HCT116 (cell line): Measurements from ENCODE around the gene MOB3B. TPM values are rescaled to one million over a fixed set of nuclear protein-coding genes. Genes with fewer than 3 reads are reported as not detected.

Source experiments
- ATAC-seq: fragments of 200-7000 bp; cut with Tn5 transposase; 2 replicates; pipeline ENCODE4 v1.9.1; 2020; ENCODE audit warnings: mild to moderate bottlenecking, moderate library complexity
- BruUV-seq: library from RNA; stranded (reverse); fragments of 400-500 nt; replicated peaks from 2 replicates; lab custom pipeline; 2021; lab: Mats Ljungman, UMichigan
- CTCF ChIA-PET: fragments of 300-600 bp; sonication (Branson Sonifier 250); formaldehyde crosslinking; loops from one replicate; lab custom pipeline; 2021; ENCODE audit warnings: antibody characterized with exemption; lab: Charles Lee
- POLR2A ChIA-PET: fragments of 300-600, 350-600 bp; sonication (Branson Sonifier 250); formaldehyde crosslinking; loops from one replicate; lab custom pipeline; 2021; ENCODE audit warnings: antibody characterized with exemption; lab: Charles Lee
- RAD21 ChIA-PET, 2 experiments: fragments of 300-600 bp; sonication (Branson Sonifier 250); formaldehyde crosslinking; loops; one replicate each; lab custom pipeline; 2023; ENCODE audit warnings: low total read pairs in 2 of 2; ENCODE audit not compliant: uncharacterized antibody in 2 of 2, unreplicated experiment in 2 of 2, low non-redundant PET in 1 of 2; lab: Charles Lee
- DNase-seq: peaks from one replicate; pipeline ENCODE4 v3.0.0-alpha.2; 2010; ENCODE audit warnings: low read depth, low spot score
- H2AFZ ChIP-seq: fragments of 200-600 bp; shearing (Covaris generic), sonication (generic); 2 replicates; pipeline ENCODE4 v1.6.1; 2017; ENCODE audit warnings: low read depth, mixed run types, mixed read lengths, antibody characterized with exemption, low read length; ENCODE audit not compliant: poor library complexity, severe bottlenecking
- H3K27ac ChIP-seq: 2 replicates; pipeline ENCODE4 v1.5.1; 2012; ENCODE audit warnings: low read depth, low read length
- H3K27me3 ChIP-seq: fragments of 200-600 bp; sonication (generic); 2 replicates; pipeline ENCODE4 v1.6.1; 2016; ENCODE audit warnings: mixed run types, low read length, mixed read lengths; ENCODE audit not compliant: insufficient read depth
- H3K36me3 ChIP-seq, 2 experiments: fragments of 200-500 bp in 1 of 2; fragments of 200-600 bp in 1 of 2; sonication (Bioruptor generic) in 1 of 2; sonication (generic) in 1 of 2; 2 replicates each; pipeline versions ENCODE4 v1.5.1 to v1.6.1; 2014 to 2016; ENCODE audit warnings: low read length in 2 of 2, inconsistent platforms in 1 of 2, mixed read lengths in 1 of 2, mixed run types in 1 of 2; ENCODE audit not compliant: insufficient read depth in 2 of 2, control insufficient read depth in 1 of 2
- H3K4me1 ChIP-seq, 2 experiments: fragments of 200-600 bp in 1 of 2; sonication (generic) in 1 of 2; 2 replicates each; pipeline versions ENCODE4 v1.5.1 to v1.6.1; 2012 to 2017; ENCODE audit warnings: low read length in 2 of 2, inconsistent platforms in 1 of 2, mild to moderate bottlenecking in 1 of 2, mixed read lengths in 1 of 2, mixed run types in 1 of 2, moderate library complexity in 1 of 2; ENCODE audit not compliant: insufficient read depth in 2 of 2, control insufficient read depth in 1 of 2
- H3K4me2 ChIP-seq: fragments of 200-600 bp; sonication (generic); 2 replicates; pipeline ENCODE4 v1.6.1; 2017; ENCODE audit warnings: mixed run types, low read length, mixed read lengths
- H3K4me3 ChIP-seq, 2 experiments: fragments of 200-600 bp in 1 of 2; sonication (generic) in 1 of 2; replicated peaks in 1 of 2; 2 replicates each; pipeline ENCODE4 v1.5.1; 2011 to 2016; ENCODE audit warnings: low read length in 2 of 2, control low read depth in 1 of 2, low read depth in 1 of 2, mild to moderate bottlenecking in 1 of 2, mixed read lengths in 1 of 2, mixed run types in 1 of 2
- H3K79me2 ChIP-seq: fragments of 200-600 bp; sonication (generic); 2 replicates; pipeline ENCODE4 v1.6.1; 2017; ENCODE audit warnings: mild to moderate bottlenecking, mixed run types, low read length, moderate library complexity, mixed read lengths; ENCODE audit not compliant: insufficient read depth
- H3K9ac ChIP-seq: fragments of 200-600 bp; sonication (generic); 2 replicates; pipeline ENCODE4 v1.6.1; 2016; ENCODE audit warnings: low read length, mixed read lengths
- H3K9me2 ChIP-seq: fragments of 200-600 bp; sonication (generic), shearing (Covaris generic); 2 replicates; pipeline ENCODE4 v1.6.1; 2017; ENCODE audit warnings: mixed run types, mild to moderate bottlenecking, moderate library complexity; ENCODE audit not compliant: insufficient read depth
- H3K9me3 ChIP-seq, 2 experiments: fragments of 200-500 bp in 1 of 2; fragments of 200-600 bp in 1 of 2; sonication (Bioruptor generic) in 1 of 2; sonication (generic) in 1 of 2; 2 replicates each; pipeline ENCODE4 v1.6.1; 2014 to 2017; ENCODE audit warnings: low read length in 2 of 2, mixed read lengths in 2 of 2, inconsistent platforms in 1 of 2, low read depth in 1 of 2, mild to moderate bottlenecking in 1 of 2, mixed run types in 1 of 2, moderate library complexity in 1 of 2; ENCODE audit not compliant: control insufficient read depth in 1 of 2, insufficient read depth in 1 of 2
- H4K20me1 ChIP-seq: fragments of 200-600 bp; sonication (generic), shearing (Covaris generic); 2 replicates; pipeline ENCODE4 v1.6.1; 2017; ENCODE audit warnings: mixed run types, mild to moderate bottlenecking, moderate library complexity; ENCODE audit not compliant: insufficient read depth
- EZH2 ChIP-seq: fragments of 200-600 bp; sonication (generic); IDR thresholded peaks from 2 replicates; pipeline ENCODE4 v1.6.1; 2017; ENCODE audit warnings: antibody characterized with exemption, mixed run types
- JUND ChIP-seq: IDR thresholded peaks from 2 replicates; pipeline ENCODE4 v1.6.1; 2012
- SIN3A ChIP-seq: IDR thresholded peaks from 2 replicates; pipeline ENCODE4 v1.6.1; 2012; ENCODE audit warnings: low read depth
- YY1 ChIP-seq: IDR thresholded peaks from 2 replicates; pipeline ENCODE4 v1.6.1; 2011; ENCODE audit warnings: low read length, low read depth, moderate library complexity, mild to moderate bottlenecking; ENCODE audit not compliant: insufficient replicate concordance; ENCODE audit errors: extremely low read depth
- intact Hi-C: fragments of 100-400 bp; cut with micrococcal nuclease; formaldehyde crosslinking; loops from 2 replicates; pipeline ENCODE4 v1.10.0; 2022
- total RNA-seq: library from RNA; stranded (reverse); gene quantifications from one replicate; pipeline ENCODE4 v1.2.1, GENCODE V29; 2021; ENCODE audit not compliant: unreplicated experiment
- TF ChIP-seq, protein P1 (sequence below): IDR thresholded peaks from 2 replicates; pipeline ENCODE4 v1.6.1; 2012
- TF ChIP-seq, protein P2 (sequence below): IDR thresholded peaks from 2 replicates; pipeline ENCODE4 v1.6.1; 2011; ENCODE audit warnings: mild to moderate bottlenecking, low read length, moderate library complexity; ENCODE audit not compliant: insufficient replicate concordance; ENCODE audit errors: extremely low read depth
- TF ChIP-seq, protein P3 (sequence below): IDR thresholded peaks from 2 replicates; pipeline ENCODE4 v1.6.1; 2012

The MOB3B gene
- total RNA-seq, 1 experiment from 2014 or later, result 1.2 TPM

DNA sequence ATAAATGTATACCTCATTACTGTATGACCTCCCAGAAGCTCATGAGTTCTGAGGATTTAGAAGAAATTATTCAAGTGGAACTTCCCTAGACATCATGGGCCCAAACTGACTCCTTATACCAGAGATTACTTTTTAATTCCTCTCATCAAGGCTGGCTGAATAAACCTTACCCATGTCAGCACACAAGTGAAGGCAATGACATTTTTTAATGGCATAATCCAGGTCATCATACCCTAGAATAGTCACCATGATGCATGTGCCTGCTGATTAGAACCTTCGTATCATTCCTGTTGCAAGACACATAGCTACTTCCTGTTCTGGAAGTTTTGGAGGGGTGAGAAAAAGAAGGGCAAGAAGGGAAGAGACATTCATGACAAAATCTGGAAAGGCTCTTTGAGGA is 55.3 kb downstream of the MOB3B start:
- RAD21 ChIA-PET, result no interaction called here
- intact Hi-C loops, result no loop called here
- Histone ChIP-seq H2AFZ (no peak overlapping the region), H3K27me3 (no peaks in the 10 kb centered on the region), H3K9ac (no peak overlapping the region), H3K79me2 (no peaks in the 10 kb centered on the region)
- TF ChIP-seq JUND, result no peak
- TF ChIP-seq, protein P1, sequence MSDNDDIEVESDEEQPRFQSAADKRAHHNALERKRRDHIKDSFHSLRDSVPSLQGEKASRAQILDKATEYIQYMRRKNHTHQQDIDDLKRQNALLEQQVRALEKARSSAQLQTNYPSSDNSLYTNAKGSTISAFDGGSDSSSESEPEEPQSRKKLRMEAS, result no peak
- TF ChIP-seq, protein P2, sequence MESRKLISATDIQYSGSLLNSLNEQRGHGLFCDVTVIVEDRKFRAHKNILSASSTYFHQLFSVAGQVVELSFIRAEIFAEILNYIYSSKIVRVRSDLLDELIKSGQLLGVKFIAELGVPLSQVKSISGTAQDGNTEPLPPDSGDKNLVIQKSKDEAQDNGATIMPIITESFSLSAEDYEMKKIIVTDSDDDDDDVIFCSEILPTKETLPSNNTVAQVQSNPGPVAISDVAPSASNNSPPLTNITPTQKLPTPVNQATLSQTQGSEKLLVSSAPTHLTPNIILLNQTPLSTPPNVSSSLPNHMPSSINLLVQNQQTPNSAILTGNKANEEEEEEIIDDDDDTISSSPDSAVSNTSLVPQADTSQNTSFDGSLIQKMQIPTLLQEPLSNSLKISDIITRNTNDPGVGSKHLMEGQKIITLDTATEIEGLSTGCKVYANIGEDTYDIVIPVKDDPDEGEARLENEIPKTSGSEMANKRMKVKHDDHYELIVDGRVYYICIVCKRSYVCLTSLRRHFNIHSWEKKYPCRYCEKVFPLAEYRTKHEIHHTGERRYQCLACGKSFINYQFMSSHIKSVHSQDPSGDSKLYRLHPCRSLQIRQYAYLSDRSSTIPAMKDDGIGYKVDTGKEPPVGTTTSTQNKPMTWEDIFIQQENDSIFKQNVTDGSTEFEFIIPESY, result no peak
- TF ChIP-seq, all 23 proteins: peak for 0
- POLR2A ChIA-PET, result no interaction called here
- BruUV-seq, result no TSS peak
- ATAC-seq (no peak), DNase-seq (no peak)
- Histone ChIP-seq H3K27ac (no peak overlapping the region), H3K4me3 (no peak overlapping the region), H3K36me3 (no peaks in the 10 kb centered on the region), H3K9me2 (no peaks in the 10 kb centered on the region), H3K4me1 (no peaks in the 10 kb centered on the region), H4K20me1 (no peaks in the 10 kb centered on the region), H3K9me3 (no peaks in the 10 kb centered on the region), H3K4me2 (no peak overlapping the region)
- CTCF ChIA-PET, result no interaction called here

DNA sequence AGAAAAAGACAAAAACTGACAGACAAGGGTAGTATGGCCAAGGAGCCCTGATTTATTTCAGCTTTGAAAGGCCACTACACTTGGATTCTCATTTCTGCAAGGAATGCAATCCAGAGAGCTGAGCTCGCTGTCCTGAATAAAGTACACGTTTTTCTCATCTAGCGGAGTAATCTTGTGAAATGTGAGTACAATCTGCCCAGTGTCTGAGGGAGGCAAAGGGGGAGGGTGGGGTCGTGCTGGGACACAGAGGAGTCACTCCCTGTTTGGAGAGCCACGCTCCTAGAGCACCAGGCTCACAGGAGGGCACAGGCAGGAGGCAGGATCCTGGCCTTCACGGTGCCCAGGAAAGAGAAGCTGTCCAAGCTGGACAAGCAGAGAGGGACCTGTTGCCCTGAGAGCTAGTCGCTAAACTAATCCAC is 56.5 kb downstream of the MOB3B start:
- H3K4me1 ChIP-seq, result no peaks in the 10 kb centered on the region
- BruUV-seq, result no TSS peak
- no peak for DNase-seq
- H3K9ac ChIP-seq, result no peak overlapping the region
- no peak overlapping the region for H2AFZ ChIP-seq
- no peak for ATAC-seq
- H3K27ac ChIP-seq, result no peak overlapping the region
- H3K36me3 ChIP-seq, result no peaks in the 10 kb centered on the region
- POLR2A ChIA-PET, result interaction anchor here (0.6 kb wide), 1 partner anchor 93 kb away, joined by 3 read pairs; no protein-coding TSS in a partner anchor
- H3K4me3 ChIP-seq, result no peak overlapping the region
- intact Hi-C loops, result no loop called here
- H3K9me3 ChIP-seq, result no peaks in the 10 kb centered on the region
- RAD21 ChIA-PET, result no interaction called here
- TF ChIP-seq YY1 (no peak), EZH2 (no peak), SIN3A (no peak)
- TF ChIP-seq, protein P2, result no peak
- TF ChIP-seq, protein P3, sequence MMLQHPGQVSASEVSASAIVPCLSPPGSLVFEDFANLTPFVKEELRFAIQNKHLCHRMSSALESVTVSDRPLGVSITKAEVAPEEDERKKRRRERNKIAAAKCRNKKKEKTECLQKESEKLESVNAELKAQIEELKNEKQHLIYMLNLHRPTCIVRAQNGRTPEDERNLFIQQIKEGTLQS, result no peak
- no peaks in the 10 kb centered on the region for H4K20me1 ChIP-seq
- no peaks in the 10 kb centered on the region for H3K27me3 ChIP-seq
- CTCF ChIA-PET, result no interaction called here
- H3K9me2 ChIP-seq, result no peaks in the 10 kb centered on the region
- H3K79me2 ChIP-seq, result no peaks in the 10 kb centered on the region
- no peak overlapping the region for H3K4me2 ChIP-seq
